SU-DHL-6 (cell line): Measurements from ENCODE around the gene COL4A1.

Experiments used
- CTCF ChIP-seq: fragments of 200-600 bp; sonication (generic); IDR thresholded peaks from one replicate; pipeline ENCODE4 v1.5.1; 2017; ENCODE audit warnings: antibody characterized with exemption, mild to moderate bottlenecking, low read length, moderate library complexity; ENCODE audit not compliant: insufficient read depth, poor library complexity, severe bottlenecking
- EZH2phosphoT487 ChIP-seq: fragments of 200-600 bp; sonication (generic), shearing (Covaris generic); conservative IDR thresholded peaks from 2 replicates; pipeline ENCODE4 v1.6.1; 2018; ENCODE audit warnings: mild to moderate bottlenecking, antibody characterized with exemption, low read length, moderate library complexity, mixed read lengths

GRCh38 chr13:110123041-110123809, 183.7 kb downstream of the COL4A1 start:
- TF ChIP-seq CTCF (no peak), EZH2phosphoT487 (no peak)
